PC-9 (cell line): ENCODE results near the gene ATP4B.

Experiments
- EZH2 ChIP-seq: fragments of 200-600 bp; sonication (generic); IDR thresholded peaks from 2 replicates; pipeline ENCODE4 v1.8.0; 2017; ENCODE audit warnings: antibody characterized with exemption, low read depth
- TF ChIP-seq, protein P1 (sequence below): fragments of 200-600 bp; sonication (generic); conservative IDR thresholded peaks from 2 replicates; pipeline ENCODE4 v1.6.1; 2017; ENCODE audit warnings: mixed run types, antibody characterized with exemption, mild to moderate bottlenecking, moderate library complexity

DNA sequence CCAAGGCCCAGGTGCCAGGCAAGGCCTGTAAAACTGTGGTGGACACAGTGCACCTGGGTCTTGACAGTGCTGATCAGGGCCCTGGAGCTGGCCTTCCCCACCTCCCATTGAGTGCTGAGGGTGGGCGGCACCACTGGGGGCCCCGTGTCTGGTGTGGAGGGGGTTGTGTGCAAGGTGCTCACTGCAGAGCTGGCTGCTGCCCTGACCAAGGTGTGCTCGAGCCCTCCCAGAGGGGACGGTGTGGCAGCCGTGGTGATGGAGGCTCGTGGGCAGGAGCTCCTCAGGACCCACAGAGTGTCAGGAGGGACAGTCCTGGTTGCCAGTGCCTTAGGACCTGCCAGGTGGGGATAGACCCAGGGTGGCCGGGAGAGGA lies 23.0 kb downstream of the ATP4B start:
- TF ChIP-seq, protein P1, sequence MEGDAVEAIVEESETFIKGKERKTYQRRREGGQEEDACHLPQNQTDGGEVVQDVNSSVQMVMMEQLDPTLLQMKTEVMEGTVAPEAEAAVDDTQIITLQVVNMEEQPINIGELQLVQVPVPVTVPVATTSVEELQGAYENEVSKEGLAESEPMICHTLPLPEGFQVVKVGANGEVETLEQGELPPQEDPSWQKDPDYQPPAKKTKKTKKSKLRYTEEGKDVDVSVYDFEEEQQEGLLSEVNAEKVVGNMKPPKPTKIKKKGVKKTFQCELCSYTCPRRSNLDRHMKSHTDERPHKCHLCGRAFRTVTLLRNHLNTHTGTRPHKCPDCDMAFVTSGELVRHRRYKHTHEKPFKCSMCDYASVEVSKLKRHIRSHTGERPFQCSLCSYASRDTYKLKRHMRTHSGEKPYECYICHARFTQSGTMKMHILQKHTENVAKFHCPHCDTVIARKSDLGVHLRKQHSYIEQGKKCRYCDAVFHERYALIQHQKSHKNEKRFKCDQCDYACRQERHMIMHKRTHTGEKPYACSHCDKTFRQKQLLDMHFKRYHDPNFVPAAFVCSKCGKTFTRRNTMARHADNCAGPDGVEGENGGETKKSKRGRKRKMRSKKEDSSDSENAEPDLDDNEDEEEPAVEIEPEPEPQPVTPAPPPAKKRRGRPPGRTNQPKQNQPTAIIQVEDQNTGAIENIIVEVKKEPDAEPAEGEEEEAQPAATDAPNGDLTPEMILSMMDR: no peak
- no peak for TF ChIP-seq EZH2
